SK-N-SH (cell line): Measurements from ENCODE around the gene TADA2A. TPM values are rescaled to one million over a fixed set of nuclear protein-coding genes. Genes with fewer than 3 reads are reported as not detected.

Experiments
- EP300 ChIP-seq, 2 experiments: IDR thresholded peaks; 2 replicates each; pipeline versions ENCODE4 v1.4.0 to v1.6.1; 2012; ENCODE audit warnings: borderline replicate concordance in 1 of 2, low read depth in 1 of 2, low read length in 1 of 2
- EZH2phosphoT487 ChIP-seq: fragments of 200-600 bp; sonication (generic); IDR thresholded peaks from 2 replicates; pipeline ENCODE4 v1.6.1; 2017; ENCODE audit warnings: low read depth, mixed run types, mild to moderate bottlenecking, antibody characterized with exemption, moderate library complexity, borderline replicate concordance
- FOXJ3 ChIP-seq: sonication (generic); formaldehyde crosslinking; IDR thresholded peaks from 2 replicates; pipeline ENCODE4 v1.5.1; 2020; ENCODE audit warnings: mild to moderate bottlenecking, missing genetic modification reagents
- GATA2 ChIP-seq: sonication (generic); formaldehyde crosslinking; IDR thresholded peaks from 2 replicates; pipeline ENCODE4 v1.5.0; 2020; ENCODE audit warnings: mild to moderate bottlenecking, missing genetic modification reagents
- MEF2A ChIP-seq: IDR thresholded peaks from 2 replicates; pipeline ENCODE4 v1.4.0; 2012; ENCODE audit warnings: low read depth, borderline replicate concordance
- NFIC ChIP-seq: IDR thresholded peaks from 2 replicates; pipeline ENCODE4 v1.4.0; 2012; ENCODE audit warnings: borderline replicate concordance
- RAD21 ChIP-seq: IDR thresholded peaks from 2 replicates; pipeline ENCODE4 v1.6.1; 2012; ENCODE audit warnings: mild to moderate bottlenecking, low read length
- RFX5 ChIP-seq: IDR thresholded peaks from 2 replicates; pipeline ENCODE4 v1.6.1; 2012; ENCODE audit warnings: mild to moderate bottlenecking, improper control_type of control experiment, low read length
- RXRA ChIP-seq: IDR thresholded peaks from 2 replicates; pipeline ENCODE4 v1.4.0; 2012; ENCODE audit warnings: low read depth, mild to moderate bottlenecking, borderline replicate concordance
- SMC3 ChIP-seq: IDR thresholded peaks from 2 replicates; pipeline ENCODE4 v1.6.1; 2012; ENCODE audit warnings: low read depth, low read length, improper control_type of control experiment
- TCF12 ChIP-seq: IDR thresholded peaks from 2 replicates; pipeline ENCODE4 v1.4.0; 2012
- polyA plus RNA-seq, 3 experiments: library from polyadenylated mRNA; depleted of rRNA; stranded (reverse); fragments of >200 nt; gene quantifications; 2 replicates each; pipeline ENCODE4 v1.2.3, GENCODE V29; 2012
- TF ChIP-seq, protein P1 (sequence below): IDR thresholded peaks from 2 replicates; pipeline ENCODE4 v1.4.0; 2012; ENCODE audit warnings: low read depth, borderline replicate concordance
- TF ChIP-seq, protein P2 (sequence below): fragments of 150-350 bp; IDR thresholded peaks from 2 replicates; pipeline ENCODE4 v1.6.1; 2016; ENCODE audit warnings: mild to moderate bottlenecking, low read depth, low read length

TADA2A gene
- polyA plus RNA-seq, 1 of the 3 experiments (the other 2 are of a cell fraction), result 9.7 TPM

DNA sequence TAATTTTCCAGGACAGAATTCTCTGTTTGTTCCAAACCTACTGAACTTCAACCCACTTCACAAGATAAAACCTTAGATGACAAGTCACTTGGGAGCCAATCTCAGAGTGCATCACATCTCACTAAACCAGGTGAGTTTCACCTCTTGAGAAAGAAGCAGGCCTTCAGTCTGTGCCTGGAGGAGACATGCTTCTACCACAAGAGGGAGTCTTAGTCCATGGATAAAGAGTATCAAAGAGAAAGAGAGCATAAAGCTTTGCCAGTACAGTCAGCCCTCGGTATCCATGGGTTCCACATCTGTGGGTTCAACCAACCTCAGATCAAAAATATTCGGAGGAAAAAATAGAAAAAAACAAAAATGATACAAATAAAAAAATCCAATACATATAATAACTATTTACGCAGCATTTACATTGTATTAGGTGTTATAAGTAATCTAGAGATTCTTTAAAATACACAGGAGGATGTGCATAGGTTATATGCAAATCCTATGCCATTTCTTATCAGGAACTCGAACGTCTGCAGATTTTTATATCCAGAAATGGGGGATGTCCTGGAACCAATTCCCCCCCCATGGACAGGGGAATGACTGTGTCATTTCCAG lies 120.7 kb downstream of the TADA2A start (continued):
- TF ChIP-seq EP300 (IDR thresholded peaks at IDR 0.05; ENCODE audit: borderline replicate concordance in 1 of 2, low read depth in 1 of 2, low read length in 1 of 2) (no peak), RAD21 (peak; percentile 79), GATA2 (CRISPR knock-in tag) (no peak), MEF2A (no peak), EZH2phosphoT487 (no peak), RFX5 (no peak), NFIC (no peak), FOXJ3 (CRISPR knock-in tag) (no peak), SMC3 (peak; percentile 74), TCF12 (no peak), RXRA (no peak)
- TF ChIP-seq, protein P1, sequence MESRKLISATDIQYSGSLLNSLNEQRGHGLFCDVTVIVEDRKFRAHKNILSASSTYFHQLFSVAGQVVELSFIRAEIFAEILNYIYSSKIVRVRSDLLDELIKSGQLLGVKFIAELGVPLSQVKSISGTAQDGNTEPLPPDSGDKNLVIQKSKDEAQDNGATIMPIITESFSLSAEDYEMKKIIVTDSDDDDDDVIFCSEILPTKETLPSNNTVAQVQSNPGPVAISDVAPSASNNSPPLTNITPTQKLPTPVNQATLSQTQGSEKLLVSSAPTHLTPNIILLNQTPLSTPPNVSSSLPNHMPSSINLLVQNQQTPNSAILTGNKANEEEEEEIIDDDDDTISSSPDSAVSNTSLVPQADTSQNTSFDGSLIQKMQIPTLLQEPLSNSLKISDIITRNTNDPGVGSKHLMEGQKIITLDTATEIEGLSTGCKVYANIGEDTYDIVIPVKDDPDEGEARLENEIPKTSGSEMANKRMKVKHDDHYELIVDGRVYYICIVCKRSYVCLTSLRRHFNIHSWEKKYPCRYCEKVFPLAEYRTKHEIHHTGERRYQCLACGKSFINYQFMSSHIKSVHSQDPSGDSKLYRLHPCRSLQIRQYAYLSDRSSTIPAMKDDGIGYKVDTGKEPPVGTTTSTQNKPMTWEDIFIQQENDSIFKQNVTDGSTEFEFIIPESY, result no peak
- TF ChIP-seq, protein P2, sequence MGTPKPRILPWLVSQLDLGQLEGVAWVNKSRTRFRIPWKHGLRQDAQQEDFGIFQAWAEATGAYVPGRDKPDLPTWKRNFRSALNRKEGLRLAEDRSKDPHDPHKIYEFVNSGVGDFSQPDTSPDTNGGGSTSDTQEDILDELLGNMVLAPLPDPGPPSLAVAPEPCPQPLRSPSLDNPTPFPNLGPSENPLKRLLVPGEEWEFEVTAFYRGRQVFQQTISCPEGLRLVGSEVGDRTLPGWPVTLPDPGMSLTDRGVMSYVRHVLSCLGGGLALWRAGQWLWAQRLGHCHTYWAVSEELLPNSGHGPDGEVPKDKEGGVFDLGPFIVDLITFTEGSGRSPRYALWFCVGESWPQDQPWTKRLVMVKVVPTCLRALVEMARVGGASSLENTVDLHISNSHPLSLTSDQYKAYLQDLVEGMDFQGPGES, result no peak

Other genes starting within 250 kb of the TADA2A start
- not detected in 2 replicates for gene C17orf78, start 30.9 kb upstream of the TADA2A start, polyA plus RNA-seq (2012; rRNA removed)
- gene ACACA, start 50 bp upstream of the TADA2A start, polyA plus RNA-seq (2012; rRNA removed), result 27.2 and 33.7 TPM in 2 replicates
- gene DUSP14, start 83.0 kb downstream of the TADA2A start, polyA plus RNA-seq (2012; rRNA removed), result 85.8 and 111 TPM in 2 replicates
- gene SYNRG, start 202.5 kb downstream of the TADA2A start, polyA plus RNA-seq (2012; rRNA removed), result 8.9 and 12.0 TPM in 2 replicates
- gene DDX52, start 236.6 kb downstream of the TADA2A start, polyA plus RNA-seq (2012; rRNA removed), result 7.3 and 9.5 TPM in 2 replicates